GM12878 (cell line): ENCODE results near the gene LAMC3. TPM values are rescaled to one million over a fixed set of nuclear protein-coding genes. Genes with fewer than 3 reads are reported as not detected.

Source experiments
- HDAC6 ChIP-seq: fragments of 200-600 bp; sonication (generic); IDR thresholded peaks from one replicate; pipeline ENCODE4 v1.8.0; 2017; ENCODE audit warnings: antibody characterized with exemption; ENCODE audit not compliant: unreplicated experiment
- PRDM15 ChIP-seq: fragments of 450-650 bp; formaldehyde crosslinking; IDR thresholded peaks from 2 replicates; pipeline ENCODE4 v1.4.0; 2020; ENCODE audit warnings: mild to moderate bottlenecking, moderate library complexity
- SMARCA5 ChIP-seq: fragments of 450-650 bp; IDR thresholded peaks from 2 replicates; pipeline ENCODE4 v1.6.1; 2017; ENCODE audit warnings: mild to moderate bottlenecking
- ZBED1 ChIP-seq: IDR thresholded peaks from 2 replicates; pipeline ENCODE4 v1.6.1; 2016; ENCODE audit warnings: borderline replicate concordance
- polyA plus RNA-seq, 11 experiments: library from polyadenylated mRNA; depleted of rRNA in 4 of 11; unstranded in 6 of 11; stranded (reverse) in 5 of 11; fragments of >200 nt; fragmentation: Nextera tagmentation in 4 of 11; fragmentation: Illumina TruSeq in 1 of 11; extraction: Ambion mirVana in 4 of 11; extraction: Trizol in 1 of 11; gene quantifications; 1 replicate in 1 of 11; 2 replicates in 10 of 11; pipeline versions ENCODE4 v1.2.1 to v1.2.3, GENCODE V29; 2011 to 2016; ENCODE audit warnings: inconsistent platforms in 2 of 11, missing spikeins in 2 of 11, low read depth in 1 of 11
- total RNA-seq, 4 experiments: library from RNA; depleted of rRNA in 3 of 4; stranded (reverse); fragments of >200 nt in 3 of 4; fragmentation: Illumina TruSeq in 1 of 4; extraction: Trizol in 1 of 4; gene quantifications; 2 replicates each; pipeline versions ENCODE4 v1.2.1 to v1.2.3, GENCODE V29; 2013 to 2021
- TF ChIP-seq, protein P1 (sequence below): fragments of 450-650 bp; conservative IDR thresholded peaks from 2 replicates; pipeline ENCODE4 v1.6.1; 2017; ENCODE audit warnings: mild to moderate bottlenecking, moderate library complexity
- TF ChIP-seq, protein P2 (sequence below): IDR thresholded peaks from 2 replicates; pipeline ENCODE4 v1.6.1; 2012; ENCODE audit warnings: low read depth, low read length, improper control_type of control experiment

Gene LAMC3
- total and polyA plus RNA-seq, 10 of the 15 experiments (the other 5 are each of a cell fraction or from before 2014, with no cell fraction given) = under 0.01 to 0.08 TPM; not detected in 8

GRCh38 chr9:131045300-131046092, 36.5 kb downstream of the LAMC3 start (continued):
- TF ChIP-seq PRDM15 (CRISPR knock-in tag) = no peak
- no peak for TF ChIP-seq HDAC6
- TF ChIP-seq, protein P1, sequence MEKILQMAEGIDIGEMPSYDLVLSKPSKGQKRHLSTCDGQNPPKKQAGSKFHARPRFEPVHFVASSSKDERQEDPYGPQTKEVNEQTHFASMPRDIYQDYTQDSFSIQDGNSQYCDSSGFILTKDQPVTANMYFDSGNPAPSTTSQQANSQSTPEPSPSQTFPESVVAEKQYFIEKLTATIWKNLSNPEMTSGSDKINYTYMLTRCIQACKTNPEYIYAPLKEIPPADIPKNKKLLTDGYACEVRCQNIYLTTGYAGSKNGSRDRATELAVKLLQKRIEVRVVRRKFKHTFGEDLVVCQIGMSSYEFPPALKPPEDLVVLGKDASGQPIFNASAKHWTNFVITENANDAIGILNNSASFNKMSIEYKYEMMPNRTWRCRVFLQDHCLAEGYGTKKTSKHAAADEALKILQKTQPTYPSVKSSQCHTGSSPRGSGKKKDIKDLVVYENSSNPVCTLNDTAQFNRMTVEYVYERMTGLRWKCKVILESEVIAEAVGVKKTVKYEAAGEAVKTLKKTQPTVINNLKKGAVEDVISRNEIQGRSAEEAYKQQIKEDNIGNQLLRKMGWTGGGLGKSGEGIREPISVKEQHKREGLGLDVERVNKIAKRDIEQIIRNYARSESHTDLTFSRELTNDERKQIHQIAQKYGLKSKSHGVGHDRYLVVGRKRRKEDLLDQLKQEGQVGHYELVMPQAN = no peak
- TF ChIP-seq, protein P2, sequence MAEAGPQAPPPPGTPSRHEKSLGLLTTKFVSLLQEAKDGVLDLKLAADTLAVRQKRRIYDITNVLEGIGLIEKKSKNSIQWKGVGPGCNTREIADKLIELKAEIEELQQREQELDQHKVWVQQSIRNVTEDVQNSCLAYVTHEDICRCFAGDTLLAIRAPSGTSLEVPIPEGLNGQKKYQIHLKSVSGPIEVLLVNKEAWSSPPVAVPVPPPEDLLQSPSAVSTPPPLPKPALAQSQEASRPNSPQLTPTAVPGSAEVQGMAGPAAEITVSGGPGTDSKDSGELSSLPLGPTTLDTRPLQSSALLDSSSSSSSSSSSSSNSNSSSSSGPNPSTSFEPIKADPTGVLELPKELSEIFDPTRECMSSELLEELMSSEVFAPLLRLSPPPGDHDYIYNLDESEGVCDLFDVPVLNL = no peak
- TF ChIP-seq ZBED1 = no peak
- no peak for TF ChIP-seq SMARCA5
- TF ChIP-seq, all 136 proteins: peak for 0
